Ishikawa (cell line): ENCODE data around the gene FHL1.

Experiments
- EGR1 ChIP-seq: IDR thresholded peaks from 2 replicates; pipeline ENCODE4 v1.6.1; 2012
- EP300 ChIP-seq: IDR thresholded peaks from 2 replicates; pipeline ENCODE4 v1.6.1; 2012; ENCODE audit warnings: borderline replicate concordance
- FOXM1 ChIP-seq: IDR thresholded peaks from 2 replicates; pipeline ENCODE4 v1.6.1; 2012; ENCODE audit warnings: low read depth, borderline replicate concordance
- MAX ChIP-seq: IDR thresholded peaks from 2 replicates; pipeline ENCODE4 v1.6.1; 2012
- REST ChIP-seq: IDR thresholded peaks from 2 replicates; pipeline ENCODE4 v1.6.1; 2012; ENCODE audit warnings: low read depth, mild to moderate bottlenecking
- TCF12 ChIP-seq: IDR thresholded peaks from 2 replicates; pipeline ENCODE4 v1.6.1; 2012; ENCODE audit warnings: low read depth
- TEAD4 ChIP-seq: IDR thresholded peaks from 2 replicates; pipeline ENCODE4 v1.6.1; 2012
- YY1 ChIP-seq: IDR thresholded peaks from 2 replicates; pipeline ENCODE4 v1.6.1; 2012; ENCODE audit warnings: low read depth
- ZBTB7A ChIP-seq: IDR thresholded peaks from 2 replicates; pipeline ENCODE4 v1.6.1; 2012; ENCODE audit warnings: low read depth

GRCh38 chrX:136163689-136164088 lies 16.4 kb downstream of the FHL1 start:
- TF ChIP-seq EP300 (no peak), MAX (no peak), EGR1 (no peak), FOXM1 (no peak), TCF12 (no peak), REST (no peak), TEAD4 (no peak), YY1 (no peak), ZBTB7A (no peak)
